BLaER1 (cell line): Measurements from ENCODE around the gene PDIA2.
A peak's percentile ranks its signal among the peaks of the same experiment; 100 is the strongest.

Experiments
- H3K27ac ChIP-seq: shearing (Covaris generic); formaldehyde crosslinking; 2 replicates; pipeline ENCODE4 v1.8.1; 2022
- H3K27me3 ChIP-seq: shearing (Covaris generic); formaldehyde crosslinking; 2 replicates; pipeline ENCODE4 v1.8.1; 2022
- H3K36me3 ChIP-seq: shearing (Covaris generic); formaldehyde crosslinking; 2 replicates; pipeline ENCODE4 v1.8.1; 2022
- H3K4me1 ChIP-seq: shearing (Covaris generic); formaldehyde crosslinking; 2 replicates; pipeline ENCODE4 v1.8.1; 2022
- H3K4me2 ChIP-seq: shearing (Covaris generic); formaldehyde crosslinking; 2 replicates; pipeline ENCODE4 v1.8.1; 2022
- H3K4me3 ChIP-seq: shearing (Covaris generic); formaldehyde crosslinking; 2 replicates; pipeline ENCODE4 v1.8.1; 2022
- H3K9ac ChIP-seq: shearing (Covaris generic); formaldehyde crosslinking; 2 replicates; pipeline ENCODE4 v1.8.1; 2022
- H3K9me3 ChIP-seq: shearing (Covaris generic); formaldehyde crosslinking; 2 replicates; pipeline ENCODE4 v1.8.1; 2022
- H4K20me1 ChIP-seq: shearing (Covaris generic); formaldehyde crosslinking; 2 replicates; pipeline ENCODE4 v1.8.1; 2022
- Cebpa-rat ChIP-seq: shearing (Covaris generic); IDR thresholded peaks from 2 replicates; pipeline ENCODE4 v1.8.1; 2022

PDIA2 gene

GRCh38 chr16:283033-283805 lies at the start of gene PDIA2:
Gene PDIA2 (plus strand): TSS chr16:283164. CDS start chr16:283170, 6 bp downstream.
- peaks cover 20% of the 10 kb centered on the region for H3K36me3 ChIP-seq
- H3K9me3 ChIP-seq = peaks cover 4% of the 10 kb centered on the region; the same call in 1 of the 2 replicates
- peaks cover 60% of the 10 kb centered on the region for H3K4me1 ChIP-seq
- H3K27me3 ChIP-seq = peaks cover 46% of the 10 kb centered on the region
- peak within 1 kb of the TSS; percentile 59 for H3K4me2 ChIP-seq
- H4K20me1 ChIP-seq = 0 out of 2 replicates have a peak, but pooled peaks cover 16% of the 10 kb centered on the region
- peak within 1 kb of the TSS; percentile 15; the same call in 1 of the 2 replicates for H3K9ac ChIP-seq
- TF ChIP-seq Cebpa-rat = no peak
- H3K27ac ChIP-seq = no peak within 1 kb of the TSS
- no peak within 1 kb of the TSS for H3K4me3 ChIP-seq

- TF ChIP-seq Cebpa-rat = peak; percentile 72
- peak within 1 kb of the TSS; percentile 87 for H3K4me3 ChIP-seq
- H3K27me3 ChIP-seq = no peaks in the 10 kb centered on the region
- H4K20me1 ChIP-seq = peaks cover 14% of the 10 kb centered on the region; the same call in 1 of the 2 replicates
- peak within 1 kb of the TSS; percentile 99 for H3K4me2 ChIP-seq
- H3K9ac ChIP-seq = peak within 1 kb of the TSS; percentile 87
- peak within 1 kb of the TSS; percentile 88 for H3K27ac ChIP-seq
- H3K36me3 ChIP-seq = peaks cover 4% of the 10 kb centered on the region; the same call in 1 of the 2 replicates
- H3K4me1 ChIP-seq = peaks cover 40% of the 10 kb centered on the region
- H3K9me3 ChIP-seq = no peaks in the 10 kb centered on the region
Measured at GRCh38 chr16:234468-235305, 48.3 kb upstream of the PDIA2 start, which contains the start of gene FAM234A. Gene FAM234A (plus strand): TSS chr16:234821. CDS start chr16:254414, 19,593 bp downstream.

- Histone ChIP-seq H3K27me3 (no peaks in the 10 kb centered on the region), H3K4me2 (peak overlapping the region; percentile 18; the same call in 1 of the 2 replicates), H3K9ac (no peak overlapping the region), H3K36me3 (peaks cover 14% of the 10 kb centered on the region), H3K9me3 (peaks cover 5% of the 10 kb centered on the region; the same call in 1 of the 2 replicates), H3K27ac (no peak overlapping the region), H3K4me1 (peaks cover 77% of the 10 kb centered on the region), H4K20me1 (peaks cover 36% of the 10 kb centered on the region; the same call in 1 of the 2 replicates), H3K4me3 (no peak overlapping the region)
- no peak for TF ChIP-seq Cebpa-rat
Measured at GRCh38 chr16:239948-240277, 43.1 kb upstream of the PDIA2 start.

GRCh38 chr16:240559-240958 lies 42.4 kb upstream of the PDIA2 start:
- TF ChIP-seq Cebpa-rat = no peak
- H3K27me3 ChIP-seq = no peaks in the 10 kb centered on the region
- H3K4me1 ChIP-seq = peaks cover 80% of the 10 kb centered on the region
- H3K4me2 ChIP-seq = no peak overlapping the region
- no peak overlapping the region for H3K4me3 ChIP-seq
- H3K9me3 ChIP-seq = peaks cover 5% of the 10 kb centered on the region; the same call in 1 of the 2 replicates
- peaks cover 30% of the 10 kb centered on the region; the same call in 1 of the 2 replicates for H4K20me1 ChIP-seq
- no peak overlapping the region for H3K9ac ChIP-seq
- no peak overlapping the region for H3K27ac ChIP-seq
- H3K36me3 ChIP-seq = peaks cover 14% of the 10 kb centered on the region

GRCh38 chr16:242281-242680 lies 40.7 kb upstream of the PDIA2 start:
- peak overlapping the region; percentile 48 for H3K4me2 ChIP-seq
- no peak for TF ChIP-seq Cebpa-rat
- H3K9ac ChIP-seq = no peak overlapping the region
- peaks cover 5% of the 10 kb centered on the region; the same call in 1 of the 2 replicates for H3K9me3 ChIP-seq
- H3K27me3 ChIP-seq = no peaks in the 10 kb centered on the region
- H3K27ac ChIP-seq = 0 out of 2 replicates have a peak overlapping the region, but pooled peaks have one; percentile 37
- peaks cover 77% of the 10 kb centered on the region for H3K4me1 ChIP-seq
- peaks cover 27% of the 10 kb centered on the region; the same call in 1 of the 2 replicates for H4K20me1 ChIP-seq
- H3K4me3 ChIP-seq = no peak overlapping the region
- peaks cover 14% of the 10 kb centered on the region for H3K36me3 ChIP-seq

- peaks cover 27% of the 10 kb centered on the region; the same call in 1 of the 2 replicates for H4K20me1 ChIP-seq
- H3K4me1 ChIP-seq = peaks cover 73% of the 10 kb centered on the region
- no peak overlapping the region for H3K4me3 ChIP-seq
- H3K9me3 ChIP-seq = peaks cover 5% of the 10 kb centered on the region; the same call in 1 of the 2 replicates
- peak overlapping the region; percentile 48 for H3K4me2 ChIP-seq
- peaks cover 16% of the 10 kb centered on the region for H3K36me3 ChIP-seq
- TF ChIP-seq Cebpa-rat = no peak
- no peaks in the 10 kb centered on the region for H3K27me3 ChIP-seq
- H3K27ac ChIP-seq = no peak overlapping the region
- no peak overlapping the region for H3K9ac ChIP-seq
Measured at GRCh38 chr16:243348-243747, 39.6 kb upstream of the PDIA2 start.

GRCh38 chr16:245105-245504 lies 37.9 kb upstream of the PDIA2 start:
- 0 out of 2 replicates have a peak overlapping the region, but pooled peaks have one; percentile 22 for H3K27ac ChIP-seq
- H3K36me3 ChIP-seq = peaks cover 32% of the 10 kb centered on the region
- no peaks in the 10 kb centered on the region for H3K27me3 ChIP-seq
- H3K4me1 ChIP-seq = peaks cover 58% of the 10 kb centered on the region
- no peak for TF ChIP-seq Cebpa-rat
- no peak overlapping the region for H3K9ac ChIP-seq
- H3K4me3 ChIP-seq = no peak overlapping the region
- H4K20me1 ChIP-seq = peaks cover 19% of the 10 kb centered on the region; the same call in 1 of the 2 replicates
- H3K4me2 ChIP-seq = peak overlapping the region; percentile 24; the same call in 1 of the 2 replicates
- peaks cover 5% of the 10 kb centered on the region; the same call in 1 of the 2 replicates for H3K9me3 ChIP-seq

- Histone ChIP-seq H3K36me3 (peaks cover 29% of the 10 kb centered on the region), H3K9ac (no peak overlapping the region), H3K4me1 (peaks cover 55% of the 10 kb centered on the region), H4K20me1 (peaks cover 18% of the 10 kb centered on the region; the same call in 1 of the 2 replicates), H3K4me2 (no peak overlapping the region), H3K27ac (no peak overlapping the region), H3K27me3 (no peaks in the 10 kb centered on the region), H3K9me3 (no peaks in the 10 kb centered on the region), H3K4me3 (no peak overlapping the region)
- no peak for TF ChIP-seq Cebpa-rat
Measured at GRCh38 chr16:247027-247426, 35.9 kb upstream of the PDIA2 start.

GRCh38 chr16:249431-249830 lies 33.5 kb upstream of the PDIA2 start:
- Histone ChIP-seq H3K36me3 (peaks cover 35% of the 10 kb centered on the region), H4K20me1 (no peaks in the 10 kb centered on the region), H3K27ac (no peak overlapping the region), H3K4me2 (no peak overlapping the region), H3K9me3 (no peaks in the 10 kb centered on the region), H3K4me3 (no peak overlapping the region), H3K9ac (no peak overlapping the region), H3K27me3 (no peaks in the 10 kb centered on the region), H3K4me1 (peaks cover 55% of the 10 kb centered on the region)
- no peak for TF ChIP-seq Cebpa-rat
